Hepatocyte (in vitro differentiated cells): Measurements from ENCODE around the gene ACOXL. TPM values are rescaled to one million over a fixed set of nuclear protein-coding genes. Genes with fewer than 3 reads are reported as not detected.
A peak's percentile ranks its signal among the peaks of the same experiment; 100 is the strongest.

Source experiments
- DNase-seq: peaks from one replicate; pipeline ENCODE4 v3.0.0-alpha.2; 2016; ENCODE audit warnings: low spot score
- H2AFZ ChIP-seq: fragments of 200-600 bp; sonication (generic); 2 replicates; pipeline ENCODE4 v1.6.0; 2016; ENCODE audit warnings: antibody characterized with exemption, mild to moderate bottlenecking
- H3K27ac ChIP-seq: fragments of 200-600 bp; sonication (generic); 2 replicates; pipeline ENCODE4 v1.5.1; 2016; ENCODE audit warnings: mild to moderate bottlenecking
- H3K27me3 ChIP-seq: fragments of 200-600 bp; sonication (generic); 2 replicates; pipeline ENCODE4 v1.6.1; 2016
- H3K36me3 ChIP-seq: fragments of 200-600 bp; sonication (generic); replicated peaks from 2 replicates; pipeline ENCODE4 v1.5.1; 2016; ENCODE audit warnings: low read depth; ENCODE audit not compliant: insufficient read depth
- H3K4me1 ChIP-seq: fragments of 200-600 bp; sonication (generic); 2 replicates; pipeline ENCODE4 v1.5.1; 2016; ENCODE audit warnings: mild to moderate bottlenecking, moderate library complexity; ENCODE audit not compliant: insufficient read depth
- H3K4me2 ChIP-seq: fragments of 200-600 bp; sonication (generic); 2 replicates; pipeline ENCODE4 v1.6.0; 2016
- H3K4me3 ChIP-seq: fragments of 200-600 bp; sonication (generic); 2 replicates; pipeline ENCODE4 v1.5.1; 2016; ENCODE audit warnings: mild to moderate bottlenecking
- H3K79me2 ChIP-seq: fragments of 200-600 bp; sonication (generic); 2 replicates; pipeline ENCODE4 v1.6.0; 2017; ENCODE audit warnings: mild to moderate bottlenecking
- H3K9me2 ChIP-seq: fragments of 200-600 bp; sonication (generic); replicated peaks from 2 replicates; pipeline ENCODE4 v1.6.0; 2017; ENCODE audit warnings: mild to moderate bottlenecking; ENCODE audit not compliant: insufficient read depth
- H3K9me3 ChIP-seq: fragments of 200-600 bp; sonication (generic); 2 replicates; pipeline ENCODE4 v1.5.1; 2016; ENCODE audit warnings: low read depth, mild to moderate bottlenecking
- H4K20me1 ChIP-seq: fragments of 200-600 bp; sonication (generic); 2 replicates; pipeline ENCODE4 v1.6.0; 2016; ENCODE audit warnings: mild to moderate bottlenecking; ENCODE audit not compliant: insufficient read depth, poor library complexity, severe bottlenecking
- CTCF ChIP-seq: fragments of 200-600 bp; sonication (generic); IDR thresholded peaks from 2 replicates; pipeline ENCODE4 v1.5.1; 2016; ENCODE audit warnings: antibody characterized with exemption, mild to moderate bottlenecking; ENCODE audit not compliant: poor library complexity
- EZH2 ChIP-seq: fragments of 200-600 bp; sonication (generic); IDR thresholded peaks from 2 replicates; pipeline ENCODE4 v1.6.1; 2016; ENCODE audit warnings: antibody characterized with exemption, mild to moderate bottlenecking, borderline replicate concordance
- EZH2phosphoT487 ChIP-seq: fragments of 200-600 bp; sonication (generic); IDR thresholded peaks from one replicate; pipeline ENCODE4 v1.6.1; 2018; ENCODE audit warnings: antibody characterized with exemption, mild to moderate bottlenecking, low read depth, moderate library complexity; ENCODE audit not compliant: unreplicated experiment, severe bottlenecking
- WGBS: methylation state at CpG from one replicate; pipeline ENCODE4 v1.1.6; 2016; ENCODE audit warnings: low lambda C conversion rate; ENCODE audit errors: missing lambda C conversion rate; 5-methylcytosine and 5-hydroxymethylcytosine counted together
- polyA plus RNA-seq: library from polyadenylated mRNA; unstranded; fragments of >200 nt; fragmentation: Nextera tagmentation; extraction: Ambion mirVana; gene quantifications from 2 replicates; pipeline ENCODE4 v1.2.1, GENCODE V29; 2016
- total RNA-seq: library from RNA; depleted of rRNA; stranded (reverse); fragments of >200 nt; gene quantifications from 2 replicates; pipeline ENCODE4 v1.2.3, GENCODE V29; 2014

ACOXL gene
- total and polyA plus RNA-seq, 2 experiments from 2014 or later: 0.23 to 1.1 TPM

DNA sequence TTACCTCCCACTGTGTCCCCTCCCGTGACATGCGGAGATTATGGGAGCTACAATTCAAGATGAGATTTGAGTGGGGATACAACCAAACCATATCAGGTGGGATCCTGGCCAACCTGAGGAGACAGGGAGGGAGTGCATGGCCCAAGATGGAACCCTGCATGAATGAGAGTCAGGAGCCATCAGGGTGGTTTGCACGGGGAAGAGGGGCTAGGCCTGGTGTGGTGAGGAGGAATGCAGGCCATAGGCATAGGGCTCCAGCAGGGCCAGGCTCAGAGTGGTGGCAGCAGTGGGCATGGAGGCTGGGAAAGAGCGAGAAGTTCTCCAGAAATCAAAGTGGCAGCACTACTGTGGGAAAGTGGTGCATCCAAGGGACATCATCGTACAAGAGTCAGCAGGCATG, 314.3 kb downstream of the ACOXL start:
- Histone ChIP-seq H3K4me1 (peaks cover 17% of the 10 kb centered on the region), H3K4me2 (no peak overlapping the region), H3K9me2 (no peaks in the 10 kb centered on the region), H2AFZ (no peak overlapping the region), H3K27me3 (no peaks in the 10 kb centered on the region), H3K27ac (no peak overlapping the region), H4K20me1 (no peaks in the 10 kb centered on the region), H3K9me3 (no peaks in the 10 kb centered on the region), H3K4me3 (no peak overlapping the region), H3K79me2 (no peaks in the 10 kb centered on the region), H3K36me3 (no peaks in the 10 kb centered on the region)
- 94% methylated on average over 5 of the region's 5 CpGs for WGBS
- no peak for TF ChIP-seq EZH2
- TF ChIP-seq CTCF: no peak
- TF ChIP-seq EZH2phosphoT487: no peak
- DNase-seq: no peak

DNA sequence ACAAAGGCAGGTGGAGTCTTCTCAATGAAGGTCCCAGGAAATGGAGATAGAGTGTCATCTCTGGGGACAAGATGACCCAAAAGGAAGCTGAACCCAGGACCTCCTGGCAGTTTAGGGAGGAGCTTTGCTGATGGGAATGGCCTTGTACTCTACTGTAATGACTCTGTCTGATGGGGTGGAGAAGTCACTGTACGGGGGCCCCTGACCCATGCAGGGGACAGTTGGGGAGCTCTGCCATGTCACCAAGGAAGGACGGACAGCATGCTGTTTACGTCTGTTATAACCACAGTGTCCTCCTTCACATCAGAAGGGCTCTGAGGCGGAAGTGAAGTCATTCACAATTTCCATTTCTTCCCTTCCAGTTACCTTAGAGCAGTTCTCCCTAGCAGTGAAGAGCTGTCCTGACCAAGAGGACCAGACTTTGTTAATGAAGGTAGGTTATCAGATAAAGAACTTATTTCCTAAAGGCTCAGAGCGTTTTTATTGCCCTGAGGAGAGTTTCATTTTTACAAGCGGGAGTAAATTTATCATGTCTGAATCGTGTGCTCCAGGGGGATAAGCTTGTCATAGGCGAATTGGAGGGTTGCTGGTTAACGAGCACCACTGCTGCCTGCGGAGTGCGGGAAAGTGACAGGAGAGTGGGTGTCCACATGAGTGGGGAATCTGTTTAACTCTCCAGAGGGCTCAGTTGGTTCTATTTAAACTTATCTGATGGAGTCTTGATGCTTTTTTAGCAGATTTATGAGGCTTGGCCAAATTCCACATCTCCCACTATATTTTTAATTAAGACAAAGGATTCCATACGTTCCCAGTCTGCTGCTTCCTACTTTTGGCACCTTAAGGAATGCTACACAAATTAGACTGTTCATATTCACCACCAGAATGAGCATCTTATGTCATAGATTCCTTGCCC, 316.7 kb downstream of the ACOXL start:
- no peak for DNase-seq
- Histone ChIP-seq H3K4me3 (no peak overlapping the region), H3K79me2 (no peaks in the 10 kb centered on the region), H3K27ac (peak overlapping the region; percentile 66), H3K4me2 (no peak overlapping the region), H3K4me1 (peaks cover 17% of the 10 kb centered on the region), H2AFZ (no peak overlapping the region), H3K9me2 (no peaks in the 10 kb centered on the region), H3K36me3 (no peaks in the 10 kb centered on the region), H3K27me3 (no peaks in the 10 kb centered on the region), H3K9me3 (no peaks in the 10 kb centered on the region), H4K20me1 (no peaks in the 10 kb centered on the region)
- 50% methylated on average over 12 of the region's 12 CpGs for WGBS
- no peak for TF ChIP-seq EZH2
- TF ChIP-seq EZH2phosphoT487: no peak
- no peak for TF ChIP-seq CTCF

DNA sequence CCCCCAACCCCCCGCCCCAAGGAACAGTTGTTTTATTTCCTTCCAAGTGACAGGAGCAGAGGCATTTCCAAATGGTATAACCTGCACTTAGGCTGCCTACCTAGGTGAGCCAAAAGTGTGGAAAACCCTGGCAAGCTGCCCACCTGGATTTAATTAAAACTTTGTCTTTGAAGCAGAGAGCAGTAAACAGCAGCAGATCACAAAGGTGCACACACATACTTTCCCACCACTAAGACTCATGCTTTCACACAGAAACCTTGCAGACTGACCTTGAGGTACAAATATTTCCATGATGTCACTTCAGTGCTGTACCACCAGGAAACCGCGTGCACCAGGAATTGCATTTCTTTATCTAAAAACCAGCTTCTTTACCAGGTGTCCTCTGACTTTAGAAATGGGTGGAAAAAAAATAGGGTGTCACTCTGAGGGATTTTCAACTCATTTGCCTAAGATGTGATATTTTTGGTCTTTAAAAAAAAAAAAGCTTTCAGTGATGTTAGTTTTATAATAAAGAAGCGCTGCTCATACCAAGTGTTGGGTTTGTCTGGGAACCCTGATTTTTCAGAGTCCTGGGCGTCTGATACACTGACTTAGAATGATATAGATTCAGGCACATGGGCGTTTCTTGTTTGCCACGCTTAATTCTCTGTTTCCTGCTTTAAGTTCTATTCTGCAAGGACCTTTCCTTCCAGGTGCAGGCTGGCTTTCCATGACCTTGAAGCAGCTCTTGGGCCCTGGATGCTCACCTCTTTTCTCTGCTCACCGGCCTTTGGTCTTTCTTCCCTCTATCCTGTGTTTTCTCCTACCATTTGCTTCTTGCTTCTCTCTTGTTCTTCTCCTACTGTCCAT, 317.6 kb downstream of the ACOXL start:
- Histone ChIP-seq H2AFZ (no peak overlapping the region), H3K4me2 (no peak overlapping the region), H4K20me1 (no peaks in the 10 kb centered on the region), H3K27ac (peak overlapping the region; percentile 66), H3K79me2 (no peaks in the 10 kb centered on the region), H3K36me3 (no peaks in the 10 kb centered on the region), H3K27me3 (no peaks in the 10 kb centered on the region), H3K9me3 (no peaks in the 10 kb centered on the region), H3K9me2 (no peaks in the 10 kb centered on the region), H3K4me1 (peaks cover 17% of the 10 kb centered on the region), H3K4me3 (no peak overlapping the region)
- DNase-seq: peak; percentile 77
- WGBS: 76% methylated on average over 8 of the region's 8 CpGs
- TF ChIP-seq EZH2: no peak
- TF ChIP-seq CTCF: no peak
- no peak for TF ChIP-seq EZH2phosphoT487
